GM20000 (cell line): Measurements from ENCODE around the gene RBBP9.
"Not testable (repeated sequence)": the region's sequence is repeated elsewhere in the genome, so short reads cannot be mapped to it uniquely, and the experiment has no call there.

Experiments
- DNase-seq: peaks from one replicate; pipeline ENCODE4 v3.0.0; 2012; ENCODE audit warnings: low spot score
- TF ChIP-seq, protein P1 (sequence below): IDR thresholded peaks from 2 replicates; pipeline ENCODE4 v1.5.1; 2012; ENCODE audit warnings: mild to moderate bottlenecking, control low read depth; ENCODE audit errors: extremely low read depth, missing control alignments

The RBBP9 gene

DNA sequence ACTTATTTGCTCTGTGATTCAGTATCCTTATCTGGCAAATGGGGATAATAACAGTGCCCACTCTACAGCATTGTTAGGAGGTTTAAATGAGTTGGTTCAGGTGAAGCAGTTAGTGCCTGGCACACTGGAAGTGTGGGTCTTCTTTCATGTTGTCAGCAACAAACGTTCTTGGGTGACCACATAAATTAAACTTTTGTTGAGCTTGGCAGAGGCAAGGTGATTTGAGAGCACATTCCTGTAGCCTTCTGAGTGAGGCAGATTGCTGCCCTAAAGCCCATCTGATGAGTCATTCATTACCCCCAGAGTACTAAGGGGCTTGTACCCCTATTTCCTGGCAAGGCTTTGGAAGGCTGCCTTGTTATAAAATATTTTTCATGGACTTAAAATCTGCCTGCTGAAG lies 36.5 kb upstream of the RBBP9 start:
- DNase-seq, result no peak
- TF ChIP-seq, protein P1, sequence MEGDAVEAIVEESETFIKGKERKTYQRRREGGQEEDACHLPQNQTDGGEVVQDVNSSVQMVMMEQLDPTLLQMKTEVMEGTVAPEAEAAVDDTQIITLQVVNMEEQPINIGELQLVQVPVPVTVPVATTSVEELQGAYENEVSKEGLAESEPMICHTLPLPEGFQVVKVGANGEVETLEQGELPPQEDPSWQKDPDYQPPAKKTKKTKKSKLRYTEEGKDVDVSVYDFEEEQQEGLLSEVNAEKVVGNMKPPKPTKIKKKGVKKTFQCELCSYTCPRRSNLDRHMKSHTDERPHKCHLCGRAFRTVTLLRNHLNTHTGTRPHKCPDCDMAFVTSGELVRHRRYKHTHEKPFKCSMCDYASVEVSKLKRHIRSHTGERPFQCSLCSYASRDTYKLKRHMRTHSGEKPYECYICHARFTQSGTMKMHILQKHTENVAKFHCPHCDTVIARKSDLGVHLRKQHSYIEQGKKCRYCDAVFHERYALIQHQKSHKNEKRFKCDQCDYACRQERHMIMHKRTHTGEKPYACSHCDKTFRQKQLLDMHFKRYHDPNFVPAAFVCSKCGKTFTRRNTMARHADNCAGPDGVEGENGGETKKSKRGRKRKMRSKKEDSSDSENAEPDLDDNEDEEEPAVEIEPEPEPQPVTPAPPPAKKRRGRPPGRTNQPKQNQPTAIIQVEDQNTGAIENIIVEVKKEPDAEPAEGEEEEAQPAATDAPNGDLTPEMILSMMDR, result no peak

DNA sequence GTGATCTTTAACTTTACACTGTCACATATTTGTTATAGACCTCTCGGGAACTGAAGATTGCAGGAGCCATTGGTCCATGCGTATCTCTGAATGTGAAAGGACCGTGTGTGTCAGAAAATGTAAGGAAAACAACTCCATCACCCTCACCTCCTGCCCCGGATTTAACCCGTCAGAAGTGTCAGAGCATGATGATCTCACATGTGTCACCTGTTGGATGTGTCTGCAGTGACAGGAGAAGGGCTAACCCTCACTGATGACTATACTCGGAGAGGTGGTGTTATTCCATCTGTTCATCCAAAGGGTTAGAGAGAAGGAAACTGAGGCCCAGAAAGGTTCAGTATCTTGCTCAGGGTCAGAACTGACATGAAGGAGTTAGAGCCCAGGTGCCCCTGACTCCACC lies 35.6 kb upstream of the RBBP9 start:
- DNase-seq, result no peak
- TF ChIP-seq, protein P1, result no peak

DNA sequence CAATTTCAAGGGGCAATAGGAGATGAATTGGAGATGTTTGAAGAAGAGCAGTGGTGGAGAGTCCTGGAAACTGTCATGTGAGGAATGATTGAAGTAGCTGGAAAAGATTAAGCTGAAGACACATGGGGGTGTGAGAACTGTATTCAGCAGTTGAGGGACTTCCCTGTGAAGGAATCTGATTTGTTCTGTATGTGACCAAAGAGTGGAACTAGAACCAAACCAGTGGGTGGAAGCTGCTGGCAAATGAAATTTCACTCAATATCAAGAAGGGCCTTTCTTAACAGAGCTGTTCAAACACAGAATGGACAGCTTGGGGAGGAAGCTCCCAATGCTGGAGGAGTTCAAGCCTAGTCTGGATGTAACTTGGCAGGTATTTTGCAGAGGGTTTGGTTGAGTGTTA lies 32.0 kb upstream of the RBBP9 start:
- TF ChIP-seq, protein P1, result no peak
- no peak for DNase-seq

DNA sequence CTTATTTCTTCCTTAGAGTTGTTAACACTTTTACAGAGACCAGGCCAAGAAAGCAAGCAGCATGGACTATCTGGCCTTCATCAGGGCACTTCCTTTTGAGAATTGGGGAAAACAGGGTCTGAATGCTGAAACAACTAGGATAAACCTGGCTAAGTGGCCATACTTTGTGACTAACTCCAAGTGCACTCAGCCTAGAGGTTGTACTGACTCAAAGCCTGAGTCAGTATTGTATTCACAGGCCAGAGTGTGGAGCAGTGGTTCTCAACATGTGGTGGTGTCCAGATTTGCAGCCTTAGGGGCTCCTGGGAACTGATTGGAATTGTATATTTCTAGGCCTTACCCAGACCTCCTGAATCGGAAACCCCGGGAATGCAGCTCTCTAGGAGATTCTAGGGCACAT lies 30.8 kb upstream of the RBBP9 start:
- DNase-seq, result no peak
- TF ChIP-seq, protein P1, result no peak

DNA sequence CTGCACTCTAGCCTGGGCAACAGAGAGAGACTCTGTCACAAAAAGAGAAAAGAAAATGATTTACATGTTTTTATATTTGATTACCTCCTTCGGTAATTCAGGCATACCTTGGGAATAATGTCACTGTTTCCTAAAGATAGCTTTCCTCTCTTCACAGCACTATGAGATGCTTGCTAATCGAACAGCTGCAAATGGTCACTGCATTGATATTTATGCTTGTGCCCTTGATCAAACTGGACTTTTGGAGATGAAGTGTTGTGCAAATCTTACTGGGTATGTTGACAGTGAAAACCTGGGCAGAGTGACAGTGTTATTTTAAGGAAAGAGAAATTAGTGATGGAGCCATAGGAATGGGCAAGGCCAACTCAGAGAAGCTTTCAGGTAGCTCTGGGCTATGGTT lies 30.3 kb upstream of the RBBP9 start:
- DNase-seq, result no peak

DNA sequence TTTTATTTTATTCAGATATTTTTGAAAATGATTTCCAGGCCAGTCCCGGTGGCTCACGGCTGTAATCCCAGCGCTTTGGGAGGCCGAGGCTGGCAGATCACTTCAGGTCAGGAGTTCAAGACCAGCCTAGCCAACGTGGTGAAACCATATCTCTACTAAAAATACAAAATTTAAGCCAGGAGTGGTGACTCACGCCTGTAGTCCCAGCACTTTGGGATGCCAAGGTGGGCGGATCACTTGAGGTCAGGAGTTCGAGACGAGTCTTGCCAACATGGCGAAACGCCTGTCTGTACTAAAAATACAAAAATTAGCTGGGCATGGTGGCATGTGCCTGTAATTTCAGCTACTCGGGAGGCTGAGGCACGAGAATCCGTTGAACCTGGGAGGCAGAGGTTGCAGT lies 29.7 kb upstream of the RBBP9 start:
- not testable (repeated sequence) for DNase-seq

More for the DNA sequence above, 30.3 kb upstream of the RBBP9 start:
- TF ChIP-seq, protein P1, result no peak

DNA sequence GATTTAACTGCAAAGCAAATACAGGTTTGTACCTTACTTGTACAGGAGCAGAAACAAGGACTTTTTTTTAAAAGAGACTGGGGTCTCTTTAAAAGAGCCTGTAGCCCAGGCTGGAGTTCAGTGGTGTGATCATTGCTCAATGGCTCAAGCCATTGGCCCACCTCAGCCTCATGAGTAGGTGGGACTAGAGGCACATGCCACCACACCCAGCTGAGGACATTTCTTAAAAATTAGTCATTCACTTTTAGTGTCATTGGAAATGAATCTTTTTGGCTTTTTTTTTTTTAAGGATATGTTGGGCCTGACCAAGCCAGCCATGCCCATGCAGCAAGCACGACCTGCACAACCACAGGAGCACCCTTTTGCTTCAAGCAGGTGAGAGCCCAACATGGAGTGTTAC lies 27.6 kb upstream of the RBBP9 start:
- TF ChIP-seq, protein P1, result no peak
- DNase-seq, result no peak

DNA sequence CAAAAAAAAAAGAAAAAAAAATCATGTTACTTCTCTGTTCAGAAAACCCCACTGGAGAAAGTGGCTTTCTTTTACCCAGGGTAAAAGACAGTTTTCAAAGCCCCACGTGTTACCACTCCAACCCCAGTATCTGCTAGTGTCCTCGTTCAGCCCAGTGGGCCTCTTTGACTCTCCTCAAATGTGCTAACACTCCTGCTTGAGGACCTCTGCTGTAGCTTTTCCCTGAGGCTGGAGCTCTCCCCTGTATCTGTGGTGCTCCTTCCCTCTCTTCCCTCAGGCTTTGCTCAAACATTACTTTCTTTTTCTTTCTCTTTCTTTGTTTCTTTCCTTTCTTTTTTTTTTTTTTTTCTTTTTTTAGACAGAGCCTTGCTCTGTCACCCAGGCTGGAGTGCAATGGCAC lies 26.0 kb upstream of the RBBP9 start:
- TF ChIP-seq, protein P1, result no peak
- no peak for DNase-seq

DNA sequence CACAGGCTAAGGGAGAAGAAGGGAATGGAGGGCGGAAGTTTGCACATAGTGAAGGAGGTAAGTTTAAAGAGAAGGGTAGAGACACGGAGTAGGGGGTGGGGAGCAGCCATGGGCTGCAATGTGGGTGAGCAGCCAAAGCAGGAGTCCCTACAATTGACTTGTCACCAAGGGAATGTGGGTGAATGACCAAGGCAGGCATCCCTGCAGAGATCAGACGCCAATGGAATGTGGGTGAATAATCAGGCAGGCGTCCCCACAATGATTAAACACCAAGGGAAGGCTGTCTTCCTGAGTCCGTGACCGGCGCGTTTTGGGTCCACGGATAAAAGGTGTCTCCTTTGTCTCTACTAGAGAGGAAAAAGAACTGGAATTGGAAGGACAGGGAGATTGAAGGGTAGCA lies 25.0 kb upstream of the RBBP9 start:
- not testable (repeated sequence) for DNase-seq
